GM23338 (cell line): ENCODE measurements around the gene HADHA.

Experiments
- CREB1 ChIP-seq: fragments of 250-450 bp; sonication (Bioruptor Pico); IDR thresholded peaks from 2 replicates; pipeline ENCODE4 v1.5.0; 2020; ENCODE audit warnings: low read depth, mild to moderate bottlenecking, moderate library complexity
- EZH2 ChIP-seq: fragments of 200-600 bp; sonication (generic); IDR thresholded peaks from one replicate; pipeline ENCODE4 v1.8.0; 2017; ENCODE audit warnings: antibody characterized with exemption, mild to moderate bottlenecking, low read depth; ENCODE audit not compliant: unreplicated experiment
- EZH2phosphoT487 ChIP-seq: fragments of 200-600 bp; sonication (generic); IDR thresholded peaks from one replicate; pipeline ENCODE4 v1.8.1; 2018; ENCODE audit warnings: antibody characterized with exemption; ENCODE audit not compliant: unreplicated experiment
- JUNB ChIP-seq: IDR thresholded peaks from one replicate; pipeline ENCODE4 v1.6.1; 2016; ENCODE audit warnings: antibody characterized with exemption; ENCODE audit not compliant: unreplicated experiment
- NANOG ChIP-seq: IDR thresholded peaks from 2 replicates; pipeline ENCODE4 v1.6.1; 2016; ENCODE audit warnings: antibody characterized with exemption, borderline replicate concordance
- POLR2AphosphoS5 ChIP-seq: IDR thresholded peaks from 2 replicates; pipeline ENCODE4 v1.6.1; 2016; ENCODE audit warnings: antibody characterized with exemption, low read depth
- ZNF114 ChIP-seq: fragments of 250-450 bp; sonication (Bioruptor Pico); IDR thresholded peaks from 2 replicates; pipeline ENCODE4 v1.5.0; 2020; ENCODE audit warnings: mild to moderate bottlenecking, moderate library complexity
- ZNF331 ChIP-seq: fragments of 250-450 bp; sonication (Bioruptor Pico); IDR thresholded peaks from 2 replicates; pipeline ENCODE4 v1.5.0; 2020; ENCODE audit warnings: low read depth, mild to moderate bottlenecking, moderate library complexity
- TF ChIP-seq, protein P1 (sequence below), 2 experiments: fragments of 200-600 bp in 1 of 2; sonication (generic) in 1 of 2; conservative IDR thresholded peaks; 2 replicates each; pipeline versions ENCODE4 v1.5.1 to v1.6.1; 2016 to 2017; ENCODE audit warnings: antibody characterized with exemption in 2 of 2, low read depth in 2 of 2, mild to moderate bottlenecking in 2 of 2, moderate library complexity in 1 of 2
- TF ChIP-seq, protein P2 (sequence below): IDR thresholded peaks from 2 replicates; pipeline ENCODE4 v1.6.1; 2016; ENCODE audit warnings: antibody characterized with exemption
- TF ChIP-seq, protein P3 (sequence below): fragments of 250-450 bp; sonication (Bioruptor Pico); IDR thresholded peaks from 2 replicates; pipeline ENCODE4 v1.5.0; 2020; ENCODE audit warnings: mild to moderate bottlenecking, moderate library complexity
- TF ChIP-seq, protein P4 (sequence below): IDR thresholded peaks from one replicate; pipeline ENCODE4 v1.6.1; 2018; ENCODE audit warnings: antibody characterized with exemption; ENCODE audit not compliant: unreplicated experiment

DNA sequence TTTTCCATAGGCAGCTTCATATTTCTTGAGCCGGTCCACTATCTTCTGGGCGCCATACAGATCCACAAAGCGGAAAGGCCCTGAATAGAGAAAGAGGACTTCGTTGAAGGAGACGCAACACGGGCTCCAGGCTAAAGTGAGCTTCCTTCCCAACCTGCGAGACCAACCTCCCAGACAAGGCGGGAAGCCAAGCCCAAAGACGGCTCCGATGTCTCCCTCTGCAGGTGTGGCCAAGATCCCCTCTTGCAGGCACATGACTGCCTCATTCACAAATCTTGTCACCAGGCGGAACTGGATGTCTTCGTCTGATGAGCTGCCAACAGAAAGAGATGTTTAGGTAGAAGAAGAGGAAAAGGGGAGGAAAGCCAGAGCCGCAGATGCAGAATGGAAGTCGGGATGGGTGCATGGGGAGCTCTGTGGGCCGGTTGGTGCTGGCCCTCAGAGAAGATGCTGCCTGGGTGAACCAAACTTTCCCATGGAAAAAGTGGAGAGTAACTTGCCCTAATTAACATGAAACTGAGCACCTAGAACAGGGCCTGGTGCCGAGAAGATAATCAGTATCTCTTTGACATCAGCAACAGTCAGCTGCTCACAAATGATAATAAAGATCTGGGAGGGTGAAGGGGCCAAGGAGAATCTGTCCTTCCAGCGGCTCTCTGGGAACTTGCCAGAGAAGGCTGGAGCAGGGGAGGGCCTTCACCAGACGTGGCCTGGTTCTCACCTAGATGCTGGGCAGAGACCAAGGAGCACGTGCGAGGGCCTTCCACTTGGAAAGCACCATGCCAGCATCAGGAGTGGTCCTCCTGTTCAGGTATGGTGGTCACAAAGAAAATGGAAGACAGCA is 52.9 kb downstream of the HADHA start:
- TF ChIP-seq, protein P1, sequence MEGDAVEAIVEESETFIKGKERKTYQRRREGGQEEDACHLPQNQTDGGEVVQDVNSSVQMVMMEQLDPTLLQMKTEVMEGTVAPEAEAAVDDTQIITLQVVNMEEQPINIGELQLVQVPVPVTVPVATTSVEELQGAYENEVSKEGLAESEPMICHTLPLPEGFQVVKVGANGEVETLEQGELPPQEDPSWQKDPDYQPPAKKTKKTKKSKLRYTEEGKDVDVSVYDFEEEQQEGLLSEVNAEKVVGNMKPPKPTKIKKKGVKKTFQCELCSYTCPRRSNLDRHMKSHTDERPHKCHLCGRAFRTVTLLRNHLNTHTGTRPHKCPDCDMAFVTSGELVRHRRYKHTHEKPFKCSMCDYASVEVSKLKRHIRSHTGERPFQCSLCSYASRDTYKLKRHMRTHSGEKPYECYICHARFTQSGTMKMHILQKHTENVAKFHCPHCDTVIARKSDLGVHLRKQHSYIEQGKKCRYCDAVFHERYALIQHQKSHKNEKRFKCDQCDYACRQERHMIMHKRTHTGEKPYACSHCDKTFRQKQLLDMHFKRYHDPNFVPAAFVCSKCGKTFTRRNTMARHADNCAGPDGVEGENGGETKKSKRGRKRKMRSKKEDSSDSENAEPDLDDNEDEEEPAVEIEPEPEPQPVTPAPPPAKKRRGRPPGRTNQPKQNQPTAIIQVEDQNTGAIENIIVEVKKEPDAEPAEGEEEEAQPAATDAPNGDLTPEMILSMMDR (conservative IDR thresholded peaks at IDR 0.05; ENCODE audit: low read depth in 2 of 2): peak in 1 of 2 experiments; percentile 40; a peak in 2 of 4 replicates
- TF ChIP-seq EZH2 (no peak), POLR2AphosphoS5 (no peak), EZH2phosphoT487 (no peak), JUNB (no peak), ZNF114 (CRISPR knock-in tag) (no peak), CREB1 (CRISPR knock-in tag) (no peak), NANOG (no peak), ZNF331 (CRISPR knock-in tag) (no peak)
- TF ChIP-seq, protein P2, sequence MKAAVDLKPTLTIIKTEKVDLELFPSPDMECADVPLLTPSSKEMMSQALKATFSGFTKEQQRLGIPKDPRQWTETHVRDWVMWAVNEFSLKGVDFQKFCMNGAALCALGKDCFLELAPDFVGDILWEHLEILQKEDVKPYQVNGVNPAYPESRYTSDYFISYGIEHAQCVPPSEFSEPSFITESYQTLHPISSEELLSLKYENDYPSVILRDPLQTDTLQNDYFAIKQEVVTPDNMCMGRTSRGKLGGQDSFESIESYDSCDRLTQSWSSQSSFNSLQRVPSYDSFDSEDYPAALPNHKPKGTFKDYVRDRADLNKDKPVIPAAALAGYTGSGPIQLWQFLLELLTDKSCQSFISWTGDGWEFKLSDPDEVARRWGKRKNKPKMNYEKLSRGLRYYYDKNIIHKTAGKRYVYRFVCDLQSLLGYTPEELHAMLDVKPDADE: no peak
- TF ChIP-seq, protein P3, sequence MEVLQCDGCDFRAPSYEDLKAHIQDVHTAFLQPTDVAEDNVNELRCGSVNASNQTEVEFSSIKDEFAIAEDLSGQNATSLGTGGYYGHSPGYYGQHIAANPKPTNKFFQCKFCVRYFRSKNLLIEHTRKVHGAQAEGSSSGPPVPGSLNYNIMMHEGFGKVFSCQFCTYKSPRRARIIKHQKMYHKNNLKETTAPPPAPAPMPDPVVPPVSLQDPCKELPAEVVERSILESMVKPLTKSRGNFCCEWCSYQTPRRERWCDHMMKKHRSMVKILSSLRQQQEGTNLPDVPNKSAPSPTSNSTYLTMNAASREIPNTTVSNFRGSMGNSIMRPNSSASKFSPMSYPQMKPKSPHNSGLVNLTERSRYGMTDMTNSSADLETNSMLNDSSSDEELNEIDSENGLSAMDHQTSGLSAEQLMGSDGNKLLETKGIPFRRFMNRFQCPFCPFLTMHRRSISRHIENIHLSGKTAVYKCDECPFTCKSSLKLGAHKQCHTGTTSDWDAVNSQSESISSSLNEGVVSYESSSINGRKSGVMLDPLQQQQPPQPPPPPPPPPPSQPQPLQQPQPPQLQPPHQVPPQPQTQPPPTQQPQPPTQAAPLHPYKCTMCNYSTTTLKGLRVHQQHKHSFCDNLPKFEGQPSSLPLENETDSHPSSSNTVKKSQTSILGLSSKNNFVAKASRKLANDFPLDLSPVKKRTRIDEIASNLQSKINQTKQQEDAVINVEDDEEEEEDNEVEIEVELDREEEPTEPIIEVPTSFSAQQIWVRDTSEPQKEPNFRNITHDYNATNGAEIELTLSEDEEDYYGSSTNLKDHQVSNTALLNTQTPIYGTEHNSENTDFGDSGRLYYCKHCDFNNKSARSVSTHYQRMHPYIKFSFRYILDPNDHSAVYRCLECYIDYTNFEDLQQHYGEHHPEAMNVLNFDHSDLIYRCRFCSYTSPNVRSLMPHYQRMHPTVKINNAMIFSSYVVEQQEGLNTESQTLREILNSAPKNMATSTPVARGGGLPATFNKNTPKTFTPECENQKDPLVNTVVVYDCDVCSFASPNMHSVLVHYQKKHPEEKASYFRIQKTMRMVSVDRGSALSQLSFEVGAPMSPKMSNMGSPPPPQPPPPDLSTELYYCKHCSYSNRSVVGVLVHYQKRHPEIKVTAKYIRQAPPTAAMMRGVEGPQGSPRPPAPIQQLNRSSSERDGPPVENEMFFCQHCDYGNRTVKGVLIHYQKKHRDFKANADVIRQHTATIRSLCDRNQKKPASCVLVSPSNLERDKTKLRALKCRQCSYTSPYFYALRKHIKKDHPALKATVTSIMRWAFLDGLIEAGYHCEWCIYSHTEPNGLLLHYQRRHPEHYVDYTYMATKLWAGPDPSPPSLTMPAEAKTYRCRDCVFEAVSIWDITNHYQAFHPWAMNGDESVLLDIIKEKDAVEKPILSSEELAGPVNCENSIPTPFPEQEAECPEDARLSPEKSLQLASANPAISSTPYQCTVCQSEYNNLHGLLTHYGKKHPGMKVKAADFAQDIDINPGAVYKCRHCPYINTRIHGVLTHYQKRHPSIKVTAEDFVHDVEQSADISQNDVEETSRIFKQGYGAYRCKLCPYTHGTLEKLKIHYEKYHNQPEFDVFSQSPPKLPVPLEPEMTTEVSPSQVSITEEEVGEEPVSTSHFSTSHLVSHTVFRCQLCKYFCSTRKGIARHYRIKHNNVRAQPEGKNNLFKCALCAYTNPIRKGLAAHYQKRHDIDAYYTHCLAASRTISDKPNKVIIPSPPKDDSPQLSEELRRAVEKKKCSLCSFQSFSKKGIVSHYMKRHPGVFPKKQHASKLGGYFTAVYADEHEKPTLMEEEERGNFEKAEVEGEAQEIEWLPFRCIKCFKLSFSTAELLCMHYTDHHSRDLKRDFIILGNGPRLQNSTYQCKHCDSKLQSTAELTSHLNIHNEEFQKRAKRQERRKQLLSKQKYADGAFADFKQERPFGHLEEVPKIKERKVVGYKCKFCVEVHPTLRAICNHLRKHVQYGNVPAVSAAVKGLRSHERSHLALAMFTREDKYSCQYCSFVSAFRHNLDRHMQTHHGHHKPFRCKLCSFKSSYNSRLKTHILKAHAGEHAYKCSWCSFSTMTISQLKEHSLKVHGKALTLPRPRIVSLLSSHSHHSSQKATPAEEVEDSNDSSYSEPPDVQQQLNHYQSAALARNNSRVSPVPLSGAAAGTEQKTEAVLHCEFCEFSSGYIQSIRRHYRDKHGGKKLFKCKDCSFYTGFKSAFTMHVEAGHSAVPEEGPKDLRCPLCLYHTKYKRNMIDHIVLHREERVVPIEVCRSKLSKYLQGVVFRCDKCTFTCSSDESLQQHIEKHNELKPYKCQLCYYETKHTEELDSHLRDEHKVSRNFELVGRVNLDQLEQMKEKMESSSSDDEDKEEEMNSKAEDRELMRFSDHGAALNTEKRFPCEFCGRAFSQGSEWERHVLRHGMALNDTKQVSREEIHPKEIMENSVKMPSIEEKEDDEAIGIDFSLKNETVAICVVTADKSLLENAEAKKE (CRISPR knock-in tag): no peak
- TF ChIP-seq, protein P4, sequence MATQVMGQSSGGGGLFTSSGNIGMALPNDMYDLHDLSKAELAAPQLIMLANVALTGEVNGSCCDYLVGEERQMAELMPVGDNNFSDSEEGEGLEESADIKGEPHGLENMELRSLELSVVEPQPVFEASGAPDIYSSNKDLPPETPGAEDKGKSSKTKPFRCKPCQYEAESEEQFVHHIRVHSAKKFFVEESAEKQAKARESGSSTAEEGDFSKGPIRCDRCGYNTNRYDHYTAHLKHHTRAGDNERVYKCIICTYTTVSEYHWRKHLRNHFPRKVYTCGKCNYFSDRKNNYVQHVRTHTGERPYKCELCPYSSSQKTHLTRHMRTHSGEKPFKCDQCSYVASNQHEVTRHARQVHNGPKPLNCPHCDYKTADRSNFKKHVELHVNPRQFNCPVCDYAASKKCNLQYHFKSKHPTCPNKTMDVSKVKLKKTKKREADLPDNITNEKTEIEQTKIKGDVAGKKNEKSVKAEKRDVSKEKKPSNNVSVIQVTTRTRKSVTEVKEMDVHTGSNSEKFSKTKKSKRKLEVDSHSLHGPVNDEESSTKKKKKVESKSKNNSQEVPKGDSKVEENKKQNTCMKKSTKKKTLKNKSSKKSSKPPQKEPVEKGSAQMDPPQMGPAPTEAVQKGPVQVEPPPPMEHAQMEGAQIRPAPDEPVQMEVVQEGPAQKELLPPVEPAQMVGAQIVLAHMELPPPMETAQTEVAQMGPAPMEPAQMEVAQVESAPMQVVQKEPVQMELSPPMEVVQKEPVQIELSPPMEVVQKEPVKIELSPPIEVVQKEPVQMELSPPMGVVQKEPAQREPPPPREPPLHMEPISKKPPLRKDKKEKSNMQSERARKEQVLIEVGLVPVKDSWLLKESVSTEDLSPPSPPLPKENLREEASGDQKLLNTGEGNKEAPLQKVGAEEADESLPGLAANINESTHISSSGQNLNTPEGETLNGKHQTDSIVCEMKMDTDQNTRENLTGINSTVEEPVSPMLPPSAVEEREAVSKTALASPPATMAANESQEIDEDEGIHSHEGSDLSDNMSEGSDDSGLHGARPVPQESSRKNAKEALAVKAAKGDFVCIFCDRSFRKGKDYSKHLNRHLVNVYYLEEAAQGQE: no peak
